Smooth muscle cell (in vitro differentiated cells): Measurements from ENCODE around the gene ATG4D. TPM values are rescaled to one million over a fixed set of nuclear protein-coding genes. Genes with fewer than 3 reads are reported as not detected.
"Not testable (repeated sequence)": the region's sequence is repeated elsewhere in the genome, so short reads cannot be mapped to it uniquely, and the experiment has no call there.

ENCODE experiments used
- DNase-seq: peaks from one replicate; lab custom pipeline; 2025; ENCODE audit not compliant: unreplicated experiment; lab: John Stamatoyannopoulos, UW
- H2AFZ ChIP-seq: fragments of 200-600 bp; sonication (generic); 2 replicates; pipeline ENCODE4 v1.6.0; 2016; ENCODE audit warnings: antibody characterized with exemption, low read depth, mild to moderate bottlenecking
- H3F3A ChIP-seq: fragments of 200-600 bp; sonication (generic); 2 replicates; pipeline ENCODE4 v1.6.0; 2017; ENCODE audit warnings: antibody characterized with exemption, low read depth
- H3K27ac ChIP-seq: fragments of 200-600 bp; sonication (generic); 2 replicates; pipeline ENCODE4 v1.5.1; 2016; ENCODE audit warnings: low read depth, mild to moderate bottlenecking
- H3K27me3 ChIP-seq: fragments of 200-600 bp; sonication (generic); 2 replicates; pipeline ENCODE4 v1.6.1; 2016; ENCODE audit warnings: low read depth, mild to moderate bottlenecking
- H3K36me3 ChIP-seq: fragments of 200-600 bp; sonication (generic); 2 replicates; pipeline ENCODE4 v1.5.1; 2016; ENCODE audit warnings: low read depth
- H3K4me1 ChIP-seq: fragments of 200-600 bp; sonication (generic); 2 replicates; pipeline ENCODE4 v1.5.1; 2016; ENCODE audit warnings: low read depth
- H3K4me2 ChIP-seq: fragments of 200-600 bp; sonication (generic); 2 replicates; pipeline ENCODE4 v1.6.0; 2016; ENCODE audit warnings: mild to moderate bottlenecking
- H3K4me3 ChIP-seq: fragments of 200-600 bp; sonication (generic); 2 replicates; pipeline ENCODE4 v1.5.1; 2016; ENCODE audit warnings: mild to moderate bottlenecking
- H3K79me2 ChIP-seq: fragments of 200-600 bp; sonication (generic); 2 replicates; pipeline ENCODE4 v1.6.0; 2016; ENCODE audit warnings: low read depth, mild to moderate bottlenecking
- H3K9ac ChIP-seq: fragments of 200-600 bp; sonication (generic); 2 replicates; pipeline ENCODE4 v1.6.0; 2016; ENCODE audit warnings: low read depth
- H3K9me3 ChIP-seq: fragments of 200-600 bp; sonication (generic); replicated peaks from 2 replicates; pipeline ENCODE4 v1.5.1; 2016; ENCODE audit warnings: low read depth
- H4K20me1 ChIP-seq: fragments of 200-600 bp; sonication (generic); 2 replicates; pipeline ENCODE4 v1.6.0; 2016; ENCODE audit warnings: low read depth
- WGBS: methylation state at CpG from one replicate; pipeline ENCODE4 v1.1.7; 2016; ENCODE audit warnings: low lambda C conversion rate; 5-methylcytosine and 5-hydroxymethylcytosine counted together
- polyA plus RNA-seq: library from polyadenylated mRNA; unstranded; fragments of >200 nt; fragmentation: Nextera tagmentation; extraction: Ambion mirVana; gene quantifications from 2 replicates; pipeline ENCODE4 v1.2.1, GENCODE V29; 2016
- total RNA-seq: library from RNA; depleted of rRNA; stranded (reverse); fragments of >200 nt; gene quantifications from 2 replicates; pipeline ENCODE4 v1.2.3, GENCODE V29; 2014
- TF ChIP-seq, protein P1 (sequence below): fragments of 200-600 bp; sonication (generic); IDR thresholded peaks from 2 replicates; pipeline ENCODE4 v1.5.1; 2017; ENCODE audit warnings: borderline replicate concordance, mild to moderate bottlenecking, antibody characterized with exemption; ENCODE audit not compliant: insufficient read depth, poor library complexity, severe bottlenecking

The ATG4D gene
- total and polyA plus RNA-seq, 2 experiments from 2014 or later = 12.9 to 19.0 TPM

DNA sequence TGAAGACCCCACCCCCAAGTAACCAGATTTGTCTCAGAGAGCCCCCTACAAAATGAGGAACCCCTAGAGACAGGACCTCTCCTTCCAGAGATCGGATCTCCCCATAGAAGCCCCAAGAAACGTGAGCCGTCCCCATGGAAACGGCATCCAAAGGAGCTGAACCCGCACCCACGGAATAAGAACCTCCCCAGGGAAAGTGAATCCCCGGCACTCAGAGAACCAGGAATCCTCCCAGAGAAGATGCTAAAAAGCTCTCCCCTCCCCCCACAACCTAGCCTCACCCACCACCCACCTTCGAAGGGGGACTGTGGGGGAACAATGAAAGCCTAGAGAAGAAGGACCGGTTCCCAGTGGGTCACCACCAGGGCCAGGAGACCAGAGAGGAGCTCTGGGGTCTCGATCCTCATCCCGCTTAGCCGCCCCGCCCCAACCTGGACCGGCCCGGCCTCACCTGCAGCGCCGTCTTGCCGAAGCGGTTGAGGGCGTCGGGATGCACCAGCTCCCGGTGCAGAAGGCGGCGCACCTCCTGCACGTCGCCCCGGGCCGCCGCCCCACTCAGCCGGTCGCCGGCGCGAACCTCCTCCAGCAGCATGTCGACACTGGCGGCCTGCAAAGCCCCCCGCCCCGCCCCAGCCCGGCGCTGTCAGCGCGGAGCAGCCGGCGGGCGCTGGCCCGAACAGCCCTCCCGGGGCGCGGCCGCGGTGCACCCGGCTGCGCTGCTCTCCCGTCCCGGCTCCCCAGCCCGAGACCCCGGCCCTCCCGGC is 24.5 kb downstream of the ATG4D start:
- peaks cover 18% of the 10 kb centered on the region for H3K4me1 ChIP-seq
- H3F3A ChIP-seq = peaks cover 14% of the 10 kb centered on the region
- DNase-seq = no peak
- peak overlapping the region; percentile 39 for H3K9ac ChIP-seq
- no peaks in the 10 kb centered on the region for H4K20me1 ChIP-seq
- TF ChIP-seq, protein P1, sequence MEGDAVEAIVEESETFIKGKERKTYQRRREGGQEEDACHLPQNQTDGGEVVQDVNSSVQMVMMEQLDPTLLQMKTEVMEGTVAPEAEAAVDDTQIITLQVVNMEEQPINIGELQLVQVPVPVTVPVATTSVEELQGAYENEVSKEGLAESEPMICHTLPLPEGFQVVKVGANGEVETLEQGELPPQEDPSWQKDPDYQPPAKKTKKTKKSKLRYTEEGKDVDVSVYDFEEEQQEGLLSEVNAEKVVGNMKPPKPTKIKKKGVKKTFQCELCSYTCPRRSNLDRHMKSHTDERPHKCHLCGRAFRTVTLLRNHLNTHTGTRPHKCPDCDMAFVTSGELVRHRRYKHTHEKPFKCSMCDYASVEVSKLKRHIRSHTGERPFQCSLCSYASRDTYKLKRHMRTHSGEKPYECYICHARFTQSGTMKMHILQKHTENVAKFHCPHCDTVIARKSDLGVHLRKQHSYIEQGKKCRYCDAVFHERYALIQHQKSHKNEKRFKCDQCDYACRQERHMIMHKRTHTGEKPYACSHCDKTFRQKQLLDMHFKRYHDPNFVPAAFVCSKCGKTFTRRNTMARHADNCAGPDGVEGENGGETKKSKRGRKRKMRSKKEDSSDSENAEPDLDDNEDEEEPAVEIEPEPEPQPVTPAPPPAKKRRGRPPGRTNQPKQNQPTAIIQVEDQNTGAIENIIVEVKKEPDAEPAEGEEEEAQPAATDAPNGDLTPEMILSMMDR = no peak
- H3K36me3 ChIP-seq = no peaks in the 10 kb centered on the region
- no peaks in the 10 kb centered on the region for H3K9me3 ChIP-seq
- H3K27me3 ChIP-seq = no peaks in the 10 kb centered on the region
- peaks cover 12% of the 10 kb centered on the region for H3K79me2 ChIP-seq
- H3K4me2 ChIP-seq = peak overlapping the region; percentile 88
- no peak overlapping the region for H3K27ac ChIP-seq
- peak overlapping the region; percentile 75 for H3K4me3 ChIP-seq
- 3% methylated on average over 49 of the region's 58 CpGs for WGBS
- no peak overlapping the region for H2AFZ ChIP-seq

DNA sequence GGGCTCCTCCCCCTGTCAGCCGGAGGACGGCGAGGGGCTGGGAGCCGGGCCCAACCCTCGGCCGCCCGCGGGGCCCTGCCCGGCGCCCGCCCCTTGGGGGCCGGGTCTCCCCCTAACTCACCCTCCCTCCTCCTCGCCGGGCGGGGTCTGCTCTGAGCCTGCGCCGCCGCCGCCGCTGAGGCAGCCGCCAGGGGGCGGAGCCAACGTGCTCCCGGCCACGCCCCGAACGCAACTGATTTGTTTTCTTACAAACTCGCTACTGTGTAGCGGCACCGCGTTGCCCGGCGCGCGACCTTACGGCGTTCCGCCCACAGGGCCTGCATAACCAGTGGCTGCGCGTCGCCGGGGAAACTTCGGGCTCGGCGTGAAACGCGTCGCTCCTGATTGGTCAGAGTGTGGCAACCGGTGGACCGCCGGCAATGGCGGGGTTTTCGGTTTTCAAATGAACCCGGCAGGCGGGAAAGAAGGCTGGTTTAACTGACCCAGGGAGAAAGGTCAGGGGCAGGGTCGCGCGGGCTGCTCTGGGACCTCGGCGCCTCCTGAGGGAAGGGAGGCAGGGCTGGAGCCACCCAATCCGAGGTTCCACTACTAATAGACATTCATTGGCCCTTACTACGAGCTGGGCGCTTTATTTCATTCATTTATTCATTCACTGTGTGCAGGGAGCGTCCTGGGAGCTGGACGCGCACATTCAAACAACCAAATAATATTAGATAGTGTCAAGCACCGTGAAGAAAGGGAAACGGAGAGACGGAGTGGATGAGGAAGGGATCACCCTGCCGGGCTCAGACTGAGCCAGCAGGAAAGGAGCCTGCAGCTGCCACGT is 25.3 kb downstream of the ATG4D start, which contains the start of gene CDKN2D:
TSS of gene CDKN2D (minus strand) at position 154 of the 826 bp plus-strand sequence. CDS start 326 bp downstream, outside the sequence.
- H3K4me1 ChIP-seq = peaks cover 18% of the 10 kb centered on the region
- H3K27me3 ChIP-seq = no peaks in the 10 kb centered on the region
- H3K36me3 ChIP-seq = no peaks in the 10 kb centered on the region
- H3K27ac ChIP-seq = peak within 1 kb of the TSS; percentile 39
- TF ChIP-seq, protein P1 = no peak
- H3K9ac ChIP-seq = peak within 1 kb of the TSS; percentile 48
- peak; percentile 97 for DNase-seq
- H3K9me3 ChIP-seq = no peaks in the 10 kb centered on the region
- WGBS = 2% methylated on average over 50 of the region's 71 CpGs
- no peaks in the 10 kb centered on the region for H4K20me1 ChIP-seq
- peaks cover 14% of the 10 kb centered on the region for H3F3A ChIP-seq
- H3K4me2 ChIP-seq = peak within 1 kb of the TSS; percentile 96
- H3K4me3 ChIP-seq = peak within 1 kb of the TSS; percentile 75
- peaks cover 12% of the 10 kb centered on the region for H3K79me2 ChIP-seq
- peak within 1 kb of the TSS; percentile 63 for H2AFZ ChIP-seq

DNA sequence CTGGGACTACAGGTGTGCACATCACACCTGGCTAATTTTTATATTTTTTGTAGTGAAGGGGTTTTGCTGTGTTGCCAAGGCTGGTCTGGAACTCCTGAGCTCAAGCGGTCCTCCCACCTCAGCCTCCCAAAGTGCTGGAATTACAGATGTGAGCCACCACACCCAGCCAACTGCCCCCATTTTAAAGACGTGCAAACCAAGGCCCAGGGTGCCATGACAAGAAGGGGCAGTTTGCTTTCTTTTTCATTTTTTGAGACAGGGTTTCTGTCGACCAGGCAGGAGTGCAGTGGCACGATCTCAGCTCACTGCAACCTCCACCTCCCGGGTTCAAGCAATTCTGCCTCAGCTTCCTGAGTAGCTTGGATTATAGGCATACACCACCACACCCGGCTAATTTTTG is 30.1 kb downstream of the ATG4D start:
- H3K9me3 ChIP-seq, H3F3A ChIP-seq, H3K4me3 ChIP-seq, H3K27me3 ChIP-seq, H3K9ac ChIP-seq, H3K4me1 ChIP-seq, H4K20me1 ChIP-seq, H2AFZ ChIP-seq, H3K79me2 ChIP-seq, H3K4me2 ChIP-seq, H3K36me3 ChIP-seq, DNase-seq, H3K27ac ChIP-seq: not testable (repeated sequence)
- 98% methylated on average over 6 of the region's 6 CpGs for WGBS

DNA sequence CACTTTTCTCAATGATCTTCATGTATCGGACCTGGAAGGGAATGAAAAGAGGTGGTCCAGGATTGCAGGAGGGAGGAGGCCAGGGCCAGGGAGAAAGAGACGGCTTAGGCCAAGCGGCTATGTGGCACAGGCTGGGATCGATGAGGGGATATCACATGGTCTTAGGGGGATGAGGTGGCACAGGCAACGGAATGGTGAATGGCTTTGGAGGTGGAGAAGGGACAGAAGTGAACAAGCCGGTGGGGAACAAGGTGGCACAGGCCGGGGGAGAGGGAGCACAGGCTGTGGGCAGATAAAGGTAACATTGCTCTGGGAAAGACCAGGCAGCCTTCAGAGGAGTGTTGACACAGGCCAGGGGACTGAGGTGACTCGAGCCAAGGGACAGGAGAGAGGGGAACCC is 30.8 kb downstream of the ATG4D start:
- H4K20me1 ChIP-seq = no peaks in the 10 kb centered on the region
- peaks cover 5% of the 10 kb centered on the region for H3F3A ChIP-seq
- 95% methylated on average over 8 of the region's 8 CpGs for WGBS
- no peak overlapping the region for H3K4me3 ChIP-seq
- TF ChIP-seq, protein P1 = no peak
- no peak overlapping the region for H3K9ac ChIP-seq
- H3K27me3 ChIP-seq = no peaks in the 10 kb centered on the region
- no peak overlapping the region for H3K4me2 ChIP-seq
- no peaks in the 10 kb centered on the region for H3K79me2 ChIP-seq
- DNase-seq = no peak
- peaks cover 3% of the 10 kb centered on the region for H3K4me1 ChIP-seq
- no peak overlapping the region for H3K27ac ChIP-seq
- H2AFZ ChIP-seq = no peak overlapping the region
- no peaks in the 10 kb centered on the region for H3K9me3 ChIP-seq
- H3K36me3 ChIP-seq = no peaks in the 10 kb centered on the region
